SU-DHL-6 (cell line): ENCODE measurements around the gene PIGB.

Experiments
- H2AFZ ChIP-seq: fragments of 200-600 bp; sonication (generic); 2 replicates; pipeline ENCODE4 v1.6.1; 2014; ENCODE audit warnings: low read depth, mild to moderate bottlenecking, moderate library complexity, mixed read lengths, antibody characterized with exemption, low read length; ENCODE audit not compliant: severe bottlenecking
- H3F3A ChIP-seq: fragments of 200-600 bp; shearing (Covaris generic); 2 replicates; pipeline ENCODE4 v1.6.0; 2016; ENCODE audit warnings: antibody characterized with exemption, mild to moderate bottlenecking; ENCODE audit not compliant: insufficient read depth
- H3K27ac ChIP-seq: fragments of 200-600 bp; sonication (generic); 2 replicates; pipeline ENCODE4 v1.5.1; 2016; ENCODE audit warnings: low read depth, mild to moderate bottlenecking, low read length, moderate library complexity, mixed read lengths
- H3K27me3 ChIP-seq: fragments of 200-600 bp; sonication (generic), shearing (Covaris generic); 2 replicates; pipeline ENCODE4 v1.6.0; 2014; ENCODE audit warnings: mild to moderate bottlenecking, low read length
- H3K36me3 ChIP-seq: fragments of 200-600 bp; sonication (generic); 2 replicates; pipeline ENCODE4 v1.6.1; 2014; ENCODE audit warnings: mild to moderate bottlenecking, low read length, mixed read lengths
- H3K4me2 ChIP-seq: fragments of 300-600, 200-600 bp; shearing (Covaris generic), sonication (generic); 2 replicates; pipeline ENCODE4 v1.6.0; 2014; ENCODE audit warnings: low read length, low read depth, mild to moderate bottlenecking; ENCODE audit not compliant: poor library complexity, severe bottlenecking
- H3K4me3 ChIP-seq: fragments of 200-600 bp; sonication (generic); 2 replicates; pipeline ENCODE4 v1.5.1; 2014; ENCODE audit warnings: antibody characterized with exemption, low read length, mild to moderate bottlenecking, mixed read lengths; ENCODE audit not compliant: insufficient read depth, poor library complexity, severe bottlenecking
- H3K79me2 ChIP-seq: fragments of 200-600 bp; sonication (generic); 2 replicates; pipeline ENCODE4 v1.6.1; 2014; ENCODE audit warnings: mild to moderate bottlenecking, low read length, moderate library complexity; ENCODE audit not compliant: insufficient read depth
- H3K9ac ChIP-seq: fragments of 200-600 bp; sonication (generic); 2 replicates; pipeline ENCODE4 v1.7.0; 2014; ENCODE audit warnings: mild to moderate bottlenecking, low read length
- H3K9me2 ChIP-seq: fragments of 200-600 bp; sonication (generic); replicated peaks from 2 replicates; pipeline ENCODE4 v1.6.1; 2014; ENCODE audit warnings: low read length; ENCODE audit not compliant: insufficient read depth
- H3K9me3 ChIP-seq: fragments of 200-600 bp; sonication (generic); 2 replicates; pipeline ENCODE4 v1.6.1; 2014; ENCODE audit warnings: low read length, mixed read lengths; ENCODE audit not compliant: insufficient read depth
- H4K20me1 ChIP-seq: fragments of 200-600 bp; sonication (generic); 2 replicates; pipeline ENCODE4 v1.6.1; 2014; ENCODE audit warnings: low read depth, mild to moderate bottlenecking, antibody characterized with exemption, low read length, moderate library complexity, mixed read lengths
- EZH2phosphoT487 ChIP-seq: fragments of 200-600 bp; sonication (generic), shearing (Covaris generic); conservative IDR thresholded peaks from 2 replicates; pipeline ENCODE4 v1.6.1; 2018; ENCODE audit warnings: mild to moderate bottlenecking, antibody characterized with exemption, low read length, moderate library complexity, mixed read lengths
- TF ChIP-seq, protein P1 (sequence below): fragments of 200-600 bp; sonication (generic); IDR thresholded peaks from one replicate; pipeline ENCODE4 v1.5.1; 2017; ENCODE audit warnings: antibody characterized with exemption, mild to moderate bottlenecking, low read length, moderate library complexity; ENCODE audit not compliant: insufficient read depth, poor library complexity, severe bottlenecking

Gene PIGB

DNA sequence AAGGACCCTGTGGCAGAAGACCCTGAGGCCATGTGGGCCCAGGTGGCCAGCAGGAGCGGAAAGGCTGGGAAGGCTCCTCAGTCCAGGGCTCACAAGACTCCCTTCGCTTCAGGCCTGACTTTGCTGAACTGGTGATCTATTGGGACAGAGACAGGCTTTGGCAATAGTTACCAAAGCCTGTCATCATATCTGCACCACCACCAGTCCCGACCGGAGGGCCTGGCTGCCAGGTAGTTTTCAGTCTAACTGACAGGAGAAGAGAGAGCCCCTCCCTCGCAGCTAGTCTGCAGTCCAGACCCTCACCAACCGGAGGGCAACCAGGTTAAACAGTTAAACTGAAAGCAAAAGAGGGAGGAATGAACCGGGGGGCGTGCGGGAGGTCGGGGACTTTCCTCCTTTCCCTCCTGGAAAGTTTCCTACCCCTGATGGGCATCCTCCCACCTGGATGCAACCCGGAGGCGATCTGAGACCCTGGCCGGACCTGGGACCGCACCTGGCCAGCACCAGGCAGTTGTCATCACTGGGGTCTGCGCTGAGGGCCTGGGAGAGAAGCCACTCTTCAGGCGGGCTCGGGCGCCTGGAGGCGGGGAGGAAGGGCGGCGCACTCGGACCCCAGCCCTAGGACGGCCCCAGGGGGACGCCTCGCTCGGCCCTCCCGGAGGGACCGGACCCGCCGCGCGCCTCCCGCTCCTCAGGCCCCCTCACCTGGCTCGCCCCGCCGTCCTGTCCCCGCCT lies 29.8 kb upstream of the PIGB start:
- no peak overlapping the region for H3K27ac ChIP-seq
- H3K9ac ChIP-seq, result peak overlapping the region; percentile 61

DNA sequence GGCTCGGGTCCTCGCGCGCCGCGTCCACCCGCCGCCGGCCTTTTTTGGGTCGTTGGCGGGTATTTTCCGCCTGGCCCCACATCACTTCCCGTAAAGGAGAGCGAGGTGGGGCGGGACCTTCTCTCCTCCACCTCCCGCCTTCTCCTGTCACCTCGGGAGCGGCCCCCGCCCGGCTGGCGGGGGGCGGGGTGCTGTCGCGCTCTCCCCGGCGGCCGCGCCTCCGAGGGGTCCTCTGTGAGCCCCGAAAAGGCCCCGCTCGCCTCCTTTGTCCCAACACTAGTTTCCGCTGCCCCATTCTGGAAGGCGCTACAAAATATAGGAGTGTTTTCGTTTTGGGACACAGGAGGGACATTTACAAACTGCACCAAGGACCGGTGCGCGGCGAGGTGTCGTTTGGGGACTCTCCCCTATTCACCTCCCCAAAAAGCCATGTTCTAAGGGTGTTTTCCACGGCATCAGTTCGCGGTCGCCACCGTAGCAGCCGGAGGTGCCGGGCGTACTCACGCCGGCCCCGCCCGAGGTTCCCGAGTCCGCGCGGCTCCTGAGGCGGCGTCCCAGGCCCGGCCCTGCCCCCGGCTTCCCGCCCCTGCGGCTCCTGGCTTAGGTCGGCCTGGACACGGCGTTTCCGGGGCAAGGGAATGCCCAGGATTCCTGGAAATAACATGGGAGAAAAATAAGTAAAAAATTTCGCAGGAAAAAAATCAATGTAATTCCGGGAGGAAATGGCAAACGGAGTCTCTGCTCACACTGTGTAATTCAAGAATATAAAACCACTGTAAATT lies 29.1 kb upstream of the PIGB start, which contains the start of gene RAB27A:
TSS of gene RAB27A (minus strand) at position 68 of the 782 bp plus-strand sequence. CDS start 54,879 bp downstream, outside the sequence.
- Histone ChIP-seq H3K9me2 (no peaks in the 10 kb centered on the region), H3K9ac (peak within 1 kb of the TSS; percentile 61), H3K9me3 (no peaks in the 10 kb centered on the region), H3K27me3 (no peaks in the 10 kb centered on the region), H2AFZ (peak within 1 kb of the TSS; percentile 74), H3K36me3 (no peaks in the 10 kb centered on the region), H3F3A (no peaks in the 10 kb centered on the region), H4K20me1 (no peaks in the 10 kb centered on the region), H3K27ac (no peak within 1 kb of the TSS), H3K4me3 (peak within 1 kb of the TSS; percentile 66), H3K4me2 (peak within 1 kb of the TSS; percentile 96), H3K79me2 (no peaks in the 10 kb centered on the region)
- TF ChIP-seq, protein P1, sequence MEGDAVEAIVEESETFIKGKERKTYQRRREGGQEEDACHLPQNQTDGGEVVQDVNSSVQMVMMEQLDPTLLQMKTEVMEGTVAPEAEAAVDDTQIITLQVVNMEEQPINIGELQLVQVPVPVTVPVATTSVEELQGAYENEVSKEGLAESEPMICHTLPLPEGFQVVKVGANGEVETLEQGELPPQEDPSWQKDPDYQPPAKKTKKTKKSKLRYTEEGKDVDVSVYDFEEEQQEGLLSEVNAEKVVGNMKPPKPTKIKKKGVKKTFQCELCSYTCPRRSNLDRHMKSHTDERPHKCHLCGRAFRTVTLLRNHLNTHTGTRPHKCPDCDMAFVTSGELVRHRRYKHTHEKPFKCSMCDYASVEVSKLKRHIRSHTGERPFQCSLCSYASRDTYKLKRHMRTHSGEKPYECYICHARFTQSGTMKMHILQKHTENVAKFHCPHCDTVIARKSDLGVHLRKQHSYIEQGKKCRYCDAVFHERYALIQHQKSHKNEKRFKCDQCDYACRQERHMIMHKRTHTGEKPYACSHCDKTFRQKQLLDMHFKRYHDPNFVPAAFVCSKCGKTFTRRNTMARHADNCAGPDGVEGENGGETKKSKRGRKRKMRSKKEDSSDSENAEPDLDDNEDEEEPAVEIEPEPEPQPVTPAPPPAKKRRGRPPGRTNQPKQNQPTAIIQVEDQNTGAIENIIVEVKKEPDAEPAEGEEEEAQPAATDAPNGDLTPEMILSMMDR, result no peak
- no peak for TF ChIP-seq EZH2phosphoT487

More for the DNA sequence above, 29.8 kb upstream of the PIGB start:
- Histone ChIP-seq H3K36me3 (no peaks in the 10 kb centered on the region), H3K4me3 (peak overlapping the region; percentile 66), H3K79me2 (no peaks in the 10 kb centered on the region), H3F3A (no peaks in the 10 kb centered on the region), H3K9me2 (no peaks in the 10 kb centered on the region), H3K27me3 (no peaks in the 10 kb centered on the region), H3K4me2 (peak overlapping the region; percentile 96), H4K20me1 (no peaks in the 10 kb centered on the region), H3K9me3 (no peaks in the 10 kb centered on the region), H2AFZ (peak overlapping the region; percentile 74)
- no peak for TF ChIP-seq EZH2phosphoT487

DNA sequence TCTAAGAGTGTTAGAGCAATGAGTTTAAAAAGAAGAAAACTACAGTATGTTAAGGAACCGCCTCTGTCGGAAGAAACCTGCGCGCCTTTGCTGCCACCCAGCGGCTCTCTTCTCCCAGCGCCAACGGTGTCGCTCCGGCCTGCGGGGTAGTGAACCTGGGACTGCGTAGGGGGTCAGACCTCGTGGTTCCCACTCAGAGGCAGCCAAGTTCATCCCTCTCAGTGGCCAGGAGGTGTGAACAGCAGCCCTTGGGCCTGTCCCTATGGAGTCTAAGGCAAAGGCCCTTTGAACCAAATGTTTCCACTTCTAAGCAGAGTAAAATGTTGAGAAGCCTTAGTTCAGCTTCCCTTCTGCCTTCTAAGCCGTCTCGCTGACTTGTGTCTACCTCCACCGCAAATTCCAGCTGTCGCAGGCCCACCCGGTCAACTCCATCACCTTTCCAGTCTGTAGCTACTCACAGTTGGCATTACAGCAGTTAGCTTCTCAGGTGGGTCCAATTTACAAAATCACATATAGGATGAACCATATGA lies 28.4 kb upstream of the PIGB start:
- H3K9me2 ChIP-seq, result no peaks in the 10 kb centered on the region
- peak overlapping the region; percentile 96 for H3K4me2 ChIP-seq
- H3K9me3 ChIP-seq, result no peaks in the 10 kb centered on the region
- H3K27me3 ChIP-seq, result no peaks in the 10 kb centered on the region
- H3F3A ChIP-seq, result no peaks in the 10 kb centered on the region
- peak overlapping the region; percentile 61 for H3K9ac ChIP-seq
- H3K27ac ChIP-seq, result no peak overlapping the region
- peak overlapping the region; percentile 66 for H3K4me3 ChIP-seq
- H4K20me1 ChIP-seq, result no peaks in the 10 kb centered on the region
- no peaks in the 10 kb centered on the region for H3K79me2 ChIP-seq
- H2AFZ ChIP-seq, result peak overlapping the region; percentile 74
- TF ChIP-seq, protein P1, result peak; percentile 87
- no peak for TF ChIP-seq EZH2phosphoT487
- no peaks in the 10 kb centered on the region for H3K36me3 ChIP-seq
